Loucy (cell line): ENCODE measurements around the gene SACS.

Experiments
- H2AFZ ChIP-seq: fragments of 200-600 bp; sonication (generic); 2 replicates; pipeline ENCODE4 v1.6.0; 2016; ENCODE audit warnings: antibody characterized with exemption, mild to moderate bottlenecking, low read length, moderate library complexity
- H3F3A ChIP-seq: fragments of 200-600 bp; 2 replicates; pipeline ENCODE4 v1.6.0; 2016; ENCODE audit warnings: antibody characterized with exemption, low read depth, mild to moderate bottlenecking
- H3K27me3 ChIP-seq: fragments of 200-600 bp; sonication (generic); 2 replicates; pipeline ENCODE4 v1.6.1; 2014; ENCODE audit warnings: low read length, mild to moderate bottlenecking; ENCODE audit not compliant: insufficient read depth, poor library complexity, severe bottlenecking
- H3K36me3 ChIP-seq: fragments of 200-600 bp; sonication (generic); 2 replicates; pipeline ENCODE4 v1.6.1; 2016; ENCODE audit warnings: low read length; ENCODE audit not compliant: insufficient read depth
- H3K4me1 ChIP-seq: fragments of 200-600 bp; sonication (generic); 2 replicates; pipeline ENCODE4 v1.5.1; 2014; ENCODE audit warnings: low read length, mild to moderate bottlenecking; ENCODE audit not compliant: insufficient read depth, poor library complexity, severe bottlenecking
- H3K4me2 ChIP-seq: fragments of 200-600 bp; sonication (generic); 2 replicates; pipeline ENCODE4 v1.6.0; 2014; ENCODE audit warnings: antibody characterized with exemption, low read length, low read depth, mild to moderate bottlenecking; ENCODE audit not compliant: poor library complexity, severe bottlenecking
- H3K4me3 ChIP-seq: fragments of 200-600 bp; sonication (generic); 2 replicates; pipeline ENCODE4 v1.5.1; 2014; ENCODE audit warnings: low read length, mild to moderate bottlenecking, mixed read lengths; ENCODE audit not compliant: poor library complexity, severe bottlenecking
- H3K79me2 ChIP-seq: fragments of 200-600 bp; sonication (generic); 2 replicates; pipeline ENCODE4 v1.6.1; 2014; ENCODE audit warnings: low read length; ENCODE audit not compliant: insufficient read depth
- H3K9ac ChIP-seq: fragments of 200-600 bp; sonication (generic); 2 replicates; pipeline ENCODE4 v1.6.0; 2014; ENCODE audit warnings: mild to moderate bottlenecking, low read depth, low read length, moderate library complexity; ENCODE audit not compliant: poor library complexity, severe bottlenecking
- H3K9me2 ChIP-seq: fragments of 200-600 bp; sonication (generic); replicated peaks from 2 replicates; pipeline ENCODE4 v1.6.1; 2016; ENCODE audit warnings: low read depth, low read length, mixed read lengths
- H3K9me3 ChIP-seq: fragments of 200-600 bp; sonication (generic); 2 replicates; pipeline ENCODE4 v1.6.1; 2014; ENCODE audit warnings: mild to moderate bottlenecking, antibody characterized with exemption, low read length, low read depth; ENCODE audit not compliant: insufficient read depth
- H4K20me1 ChIP-seq: fragments of 200-600 bp; sonication (generic); 2 replicates; pipeline ENCODE4 v1.6.0; 2014; ENCODE audit warnings: antibody characterized with exemption, low read length, mild to moderate bottlenecking; ENCODE audit not compliant: insufficient read depth, poor library complexity, severe bottlenecking
- EZH2phosphoT487 ChIP-seq: fragments of 200-600 bp; IDR thresholded peaks from 2 replicates; pipeline ENCODE4 v1.6.1; 2018; ENCODE audit warnings: antibody characterized with exemption, mild to moderate bottlenecking, moderate library complexity, borderline replicate concordance
- TF ChIP-seq, protein P1 (sequence below): fragments of 200-600 bp; sonication (generic); conservative IDR thresholded peaks from 2 replicates; pipeline ENCODE4 v1.5.1; 2014; ENCODE audit warnings: mild to moderate bottlenecking, antibody characterized with exemption, low read length

The SACS gene

DNA sequence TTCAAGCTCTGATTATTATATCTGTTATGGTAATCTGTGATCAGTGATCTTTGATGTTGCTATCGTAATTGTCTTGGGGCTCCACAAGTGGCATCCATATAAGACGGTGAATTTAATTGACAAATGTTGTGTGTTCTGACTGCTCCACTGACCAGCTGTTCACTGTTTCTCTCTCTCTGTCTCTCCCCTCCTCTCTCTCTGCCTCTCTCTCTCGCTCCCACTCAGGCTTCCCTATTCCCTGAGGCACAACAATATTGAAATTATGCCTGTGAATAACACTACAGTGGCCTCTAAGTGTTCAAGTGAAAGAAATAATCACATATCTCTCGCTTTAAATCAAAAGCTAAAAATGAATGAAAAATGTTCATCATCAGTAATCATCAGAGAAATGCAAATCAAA, 4.4 kb upstream of the SACS start:
- Histone ChIP-seq H3K4me2 (no peak overlapping the region), H3K9me2 (no peaks in the 10 kb centered on the region), H2AFZ (no peak overlapping the region), H4K20me1 (no peaks in the 10 kb centered on the region), H3K9me3 (no peaks in the 10 kb centered on the region), H3K4me1 (no peaks in the 10 kb centered on the region), H3K27me3 (no peaks in the 10 kb centered on the region), H3K4me3 (no peak overlapping the region), H3K9ac (no peak overlapping the region), H3K79me2 (no peaks in the 10 kb centered on the region), H3K36me3 (no peaks in the 10 kb centered on the region), H3F3A (no peaks in the 10 kb centered on the region)
- TF ChIP-seq EZH2phosphoT487 = no peak
- TF ChIP-seq, protein P1, sequence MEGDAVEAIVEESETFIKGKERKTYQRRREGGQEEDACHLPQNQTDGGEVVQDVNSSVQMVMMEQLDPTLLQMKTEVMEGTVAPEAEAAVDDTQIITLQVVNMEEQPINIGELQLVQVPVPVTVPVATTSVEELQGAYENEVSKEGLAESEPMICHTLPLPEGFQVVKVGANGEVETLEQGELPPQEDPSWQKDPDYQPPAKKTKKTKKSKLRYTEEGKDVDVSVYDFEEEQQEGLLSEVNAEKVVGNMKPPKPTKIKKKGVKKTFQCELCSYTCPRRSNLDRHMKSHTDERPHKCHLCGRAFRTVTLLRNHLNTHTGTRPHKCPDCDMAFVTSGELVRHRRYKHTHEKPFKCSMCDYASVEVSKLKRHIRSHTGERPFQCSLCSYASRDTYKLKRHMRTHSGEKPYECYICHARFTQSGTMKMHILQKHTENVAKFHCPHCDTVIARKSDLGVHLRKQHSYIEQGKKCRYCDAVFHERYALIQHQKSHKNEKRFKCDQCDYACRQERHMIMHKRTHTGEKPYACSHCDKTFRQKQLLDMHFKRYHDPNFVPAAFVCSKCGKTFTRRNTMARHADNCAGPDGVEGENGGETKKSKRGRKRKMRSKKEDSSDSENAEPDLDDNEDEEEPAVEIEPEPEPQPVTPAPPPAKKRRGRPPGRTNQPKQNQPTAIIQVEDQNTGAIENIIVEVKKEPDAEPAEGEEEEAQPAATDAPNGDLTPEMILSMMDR = no peak

DNA sequence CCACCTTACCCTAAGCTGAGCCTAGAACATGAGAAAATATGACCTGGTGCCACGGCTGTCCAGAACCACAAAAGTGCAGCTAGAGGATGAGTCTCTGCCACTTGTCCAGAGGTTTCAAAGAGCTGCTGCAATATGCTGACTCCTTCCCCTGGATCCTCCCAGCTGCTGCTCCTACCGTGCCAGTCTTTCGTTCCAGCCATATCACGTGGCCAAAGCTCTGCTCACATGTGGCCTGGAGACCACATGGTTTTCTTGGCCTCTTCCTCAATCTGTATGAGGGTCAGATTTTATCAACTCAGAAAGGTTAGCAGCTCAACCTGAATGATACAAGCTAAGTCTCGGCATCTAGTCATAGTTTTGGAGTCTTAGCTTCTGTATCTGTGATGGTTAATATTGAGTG, 3.2 kb upstream of the SACS start:
- Histone ChIP-seq H3K36me3 (no peaks in the 10 kb centered on the region), H3K9me2 (no peaks in the 10 kb centered on the region), H3K79me2 (no peaks in the 10 kb centered on the region), H2AFZ (no peak overlapping the region), H3K4me1 (no peaks in the 10 kb centered on the region), H3K9me3 (no peaks in the 10 kb centered on the region), H3K4me2 (no peak overlapping the region), H3K27me3 (no peaks in the 10 kb centered on the region), H4K20me1 (no peaks in the 10 kb centered on the region), H3F3A (no peaks in the 10 kb centered on the region), H3K9ac (no peak overlapping the region), H3K4me3 (no peak overlapping the region)
- TF ChIP-seq, protein P1 = no peak
- no peak for TF ChIP-seq EZH2phosphoT487

DNA sequence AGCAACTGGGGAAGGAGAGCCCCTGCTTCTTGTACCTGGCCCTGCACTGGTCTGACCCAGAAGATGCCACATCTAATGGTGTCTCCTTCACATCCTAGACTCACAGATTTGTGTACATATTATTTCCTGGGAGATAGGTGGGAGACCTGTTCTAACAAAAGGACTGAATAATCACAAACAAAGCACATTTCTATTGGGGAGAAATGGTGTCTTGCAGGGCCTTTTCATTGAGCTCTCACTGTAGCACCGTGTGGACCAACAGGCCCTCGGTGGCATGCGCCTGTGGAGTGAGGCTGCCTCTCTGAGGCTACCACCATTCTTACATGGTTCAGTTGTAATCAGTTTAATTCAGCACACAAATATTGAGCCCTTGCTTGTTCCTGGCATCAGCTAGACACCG, 989 bp upstream of the SACS start:
- H3K4me2 ChIP-seq = no peak overlapping the region
- no peak for TF ChIP-seq EZH2phosphoT487
- TF ChIP-seq, protein P1 = no peak
- no peaks in the 10 kb centered on the region for H3K9me2 ChIP-seq
- no peaks in the 10 kb centered on the region for H3K79me2 ChIP-seq
- no peaks in the 10 kb centered on the region for H3K4me1 ChIP-seq
- H3K4me3 ChIP-seq = no peak overlapping the region
- no peaks in the 10 kb centered on the region for H3K27me3 ChIP-seq
- H4K20me1 ChIP-seq = no peaks in the 10 kb centered on the region
- no peaks in the 10 kb centered on the region for H3K36me3 ChIP-seq
- no peak overlapping the region for H2AFZ ChIP-seq
- no peaks in the 10 kb centered on the region for H3F3A ChIP-seq
- H3K9ac ChIP-seq = no peak overlapping the region
- H3K9me3 ChIP-seq = no peaks in the 10 kb centered on the region
